GM18858 (cell line): ENCODE data around the gene ANXA2.
"Not testable (repeated sequence)": the region's sequence is repeated elsewhere in the genome, so short reads cannot be mapped to it uniquely, and the experiment has no call there.

Experiments
- ATAC-seq: cut with Tn5 transposase; IDR thresholded peaks from one replicate; pipeline ENCODE4 v1.9.1; 2021; ENCODE audit not compliant: unreplicated experiment

Gene ANXA2

GRCh38 chr15:60372227-60372626 lies 25.6 kb downstream of the ANXA2 start:
- ATAC-seq = no peak

GRCh38 chr15:60371175-60372051 lies 26.4 kb downstream of the ANXA2 start:
- no peak for ATAC-seq

DNA sequence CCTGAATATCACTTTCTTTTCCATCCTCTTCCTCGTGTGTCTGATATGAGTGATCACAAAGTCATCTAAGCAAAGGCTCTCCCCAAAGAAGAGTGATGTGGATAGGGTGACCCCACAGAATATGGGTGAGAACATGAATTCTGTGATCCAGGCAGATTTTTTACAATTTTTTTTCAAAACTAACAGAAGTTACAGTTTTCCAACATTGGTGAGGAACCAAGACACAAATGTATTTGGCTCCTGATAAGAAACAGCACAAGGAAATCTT lies 27.0 kb downstream of the ANXA2 start:
- ATAC-seq = no peak

GRCh38 chr15:60370105-60370868 lies 27.5 kb downstream of the ANXA2 start:
- ATAC-seq = no peak

DNA sequence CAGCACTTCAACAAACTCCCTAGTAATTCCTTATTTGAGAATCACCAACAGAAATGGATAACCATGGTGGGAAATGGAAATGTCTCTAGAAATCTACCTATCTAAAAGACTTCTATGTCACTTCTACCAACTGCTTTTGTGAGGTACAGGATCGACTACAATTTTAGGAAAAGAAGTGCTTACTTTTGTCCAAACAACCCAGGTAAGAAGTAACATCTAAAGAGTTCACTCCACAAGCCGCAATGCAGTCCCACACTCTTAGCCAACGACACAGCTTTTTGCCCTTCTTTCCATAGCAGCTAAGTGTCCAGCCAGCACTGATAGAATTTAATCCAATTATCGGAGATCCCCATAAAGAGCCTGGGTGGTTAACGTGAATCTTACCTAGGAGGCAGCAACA lies 28.1 kb downstream of the ANXA2 start:
- no peak for ATAC-seq

DNA sequence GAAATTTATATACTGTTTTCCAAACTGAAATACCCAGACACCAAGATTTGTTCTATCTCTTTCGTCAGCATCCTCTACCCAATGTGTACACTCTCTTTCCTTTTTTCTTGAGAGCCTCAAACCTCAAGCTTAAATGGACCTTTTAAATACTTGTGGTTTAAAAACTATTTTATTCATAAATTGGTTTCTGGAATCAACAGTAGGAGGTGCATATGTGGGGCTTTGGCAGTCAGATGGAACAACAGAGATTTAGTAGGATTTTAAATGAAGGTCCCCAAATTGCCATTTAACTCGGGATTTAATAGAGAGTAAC lies 33.2 kb downstream of the ANXA2 start:
- no peak for ATAC-seq

GRCh38 chr15:60363903-60364611 lies 33.7 kb downstream of the ANXA2 start:
- no peak for ATAC-seq

DNA sequence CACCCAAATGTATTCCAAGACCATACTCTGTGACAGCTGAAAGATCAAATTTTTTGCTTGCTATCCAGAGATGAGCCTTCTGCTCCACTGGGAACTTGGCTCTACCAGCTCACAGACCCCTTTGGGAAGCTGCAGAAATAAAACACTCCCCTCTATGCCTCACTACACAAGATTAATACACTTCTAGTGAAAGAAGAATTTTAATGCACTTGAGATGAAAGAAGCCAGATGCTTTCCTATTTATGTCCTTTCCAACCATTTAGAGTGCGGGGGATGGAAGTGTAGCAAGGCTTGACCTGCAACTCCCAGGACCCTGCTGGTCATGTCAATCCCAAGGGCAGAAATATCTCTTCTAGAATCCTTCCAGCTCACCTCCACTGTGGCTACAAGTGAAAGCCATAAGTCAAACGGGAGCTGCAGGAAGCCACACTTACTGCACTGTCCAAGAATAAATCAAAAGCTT lies 34.7 kb downstream of the ANXA2 start:
- ATAC-seq = no peak

DNA sequence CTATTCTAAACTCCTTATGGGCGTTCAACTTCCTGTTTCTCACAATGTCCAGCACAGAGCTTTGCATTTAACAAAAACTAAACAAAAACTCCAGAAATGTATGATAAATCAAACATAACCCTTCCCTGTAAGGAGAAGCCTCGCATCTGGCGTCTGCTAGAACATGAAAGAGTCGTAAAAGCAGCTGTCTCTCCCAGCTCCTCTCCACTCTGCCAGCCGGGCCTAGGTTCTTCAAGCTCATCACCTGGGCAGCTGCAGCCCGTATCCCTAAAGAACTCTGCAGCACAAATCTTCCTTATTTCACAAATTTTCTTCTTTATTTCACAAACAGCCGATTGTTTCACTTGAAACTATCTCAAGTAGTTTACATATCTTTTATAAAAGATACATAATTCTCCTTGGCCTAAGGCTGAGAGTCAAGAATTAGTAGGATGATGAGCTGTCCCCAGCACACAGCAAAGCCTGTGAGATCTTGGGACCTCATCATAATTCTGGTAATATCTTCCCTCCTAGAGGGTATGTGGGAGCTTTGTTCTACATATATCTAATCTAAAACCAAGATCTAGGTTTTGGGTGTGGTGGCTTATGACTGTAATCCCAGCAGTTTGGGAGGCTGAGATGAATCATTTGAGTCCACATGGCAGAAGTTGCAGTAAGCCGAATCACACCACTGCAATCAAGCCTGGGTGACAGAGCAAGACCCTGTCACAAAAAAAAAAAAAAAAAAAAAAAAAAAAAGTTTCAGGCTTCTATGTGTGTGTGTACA lies 35.3 kb downstream of the ANXA2 start:
- ATAC-seq = no peak

DNA sequence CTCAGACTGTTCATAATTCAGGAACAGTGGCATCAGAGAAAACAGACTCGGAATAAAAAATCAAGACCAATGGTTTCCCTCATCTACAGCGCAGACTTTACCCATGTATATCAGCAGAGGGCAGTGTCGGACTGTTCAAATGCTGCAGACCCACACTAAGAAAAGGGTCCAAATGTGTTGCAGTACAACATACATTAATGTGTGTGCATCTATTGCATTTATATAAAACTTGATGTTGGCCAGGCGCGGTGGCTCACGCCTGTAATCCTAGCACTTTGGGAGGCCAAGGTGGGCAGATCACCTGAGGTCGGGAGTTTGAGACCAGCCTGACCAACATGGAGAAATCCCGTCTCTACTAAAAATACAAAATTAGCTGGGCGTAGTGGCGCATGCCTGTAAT lies 38.0 kb downstream of the ANXA2 start:
- ATAC-seq = not testable (repeated sequence)

GRCh38 chr15:60358935-60359682 lies 38.7 kb downstream of the ANXA2 start:
- no peak for ATAC-seq

- no peak for ATAC-seq
Observed at GRCh38 chr15:60356832-60357231, 41.0 kb downstream of the ANXA2 start.

DNA sequence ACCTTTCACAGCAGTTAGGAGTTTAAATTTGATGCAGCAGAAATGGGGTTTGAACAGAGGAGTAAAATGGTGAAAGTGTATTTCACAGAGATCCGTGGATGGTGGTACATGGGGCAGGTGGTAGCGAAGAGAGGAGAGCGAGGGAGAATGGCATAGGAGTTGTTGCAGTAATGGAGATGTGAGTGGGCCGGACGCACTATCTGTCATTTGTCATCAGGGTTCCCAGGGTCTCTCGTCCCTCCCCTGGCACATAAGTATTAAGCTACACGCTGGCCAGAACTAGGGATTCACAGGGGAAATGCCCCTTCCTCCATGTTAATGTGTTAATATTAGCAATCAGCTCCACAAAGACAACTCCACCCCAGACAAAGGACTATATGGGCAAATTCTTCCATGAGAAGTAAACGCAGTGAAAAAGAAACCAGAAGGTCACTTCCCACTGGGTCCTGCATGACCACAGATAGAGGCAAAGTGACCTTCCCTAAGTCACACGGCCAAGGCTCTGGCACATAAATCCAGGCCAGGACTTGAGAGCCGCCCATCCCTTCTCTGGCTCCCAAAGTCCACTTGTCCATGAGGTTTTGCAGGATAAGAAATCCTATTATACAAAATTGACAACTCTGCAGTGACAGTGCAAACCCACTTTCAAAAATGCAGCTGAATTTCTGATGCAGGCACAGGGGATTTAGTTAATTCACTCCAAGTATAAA lies 42.5 kb downstream of the ANXA2 start:
- no peak for ATAC-seq

DNA sequence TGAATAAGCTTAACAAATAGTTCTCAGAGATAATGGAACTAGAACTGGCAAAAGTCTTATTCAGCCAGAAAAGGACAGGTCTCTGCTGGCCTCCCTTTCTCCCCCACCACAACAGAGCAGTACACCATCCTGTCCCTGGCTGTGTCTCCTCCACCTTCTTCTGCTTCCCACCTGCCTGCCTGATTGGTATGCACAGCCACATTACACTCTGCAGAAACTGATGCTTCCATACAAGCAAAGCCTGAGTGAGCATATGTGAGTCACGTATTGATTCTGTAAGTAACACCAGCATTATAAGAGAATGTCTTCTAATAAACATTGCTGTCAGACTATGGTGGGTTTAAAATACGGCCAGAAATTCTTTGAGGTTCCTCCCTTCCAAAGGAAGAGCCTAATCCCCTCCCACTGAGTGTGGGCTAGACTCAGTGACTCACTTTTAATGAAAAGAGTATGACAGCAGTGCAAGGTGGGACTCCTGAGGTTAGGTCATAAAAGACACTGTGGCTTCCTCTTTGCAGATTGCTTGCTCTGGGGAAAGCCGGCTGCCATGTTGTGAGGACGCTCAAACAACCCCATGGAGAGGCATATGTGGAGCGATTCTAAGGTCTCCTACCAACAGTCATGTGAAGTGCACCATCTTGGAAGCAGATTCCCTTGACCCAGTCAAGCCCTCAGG lies 44.4 kb downstream of the ANXA2 start:
- no peak for ATAC-seq

DNA sequence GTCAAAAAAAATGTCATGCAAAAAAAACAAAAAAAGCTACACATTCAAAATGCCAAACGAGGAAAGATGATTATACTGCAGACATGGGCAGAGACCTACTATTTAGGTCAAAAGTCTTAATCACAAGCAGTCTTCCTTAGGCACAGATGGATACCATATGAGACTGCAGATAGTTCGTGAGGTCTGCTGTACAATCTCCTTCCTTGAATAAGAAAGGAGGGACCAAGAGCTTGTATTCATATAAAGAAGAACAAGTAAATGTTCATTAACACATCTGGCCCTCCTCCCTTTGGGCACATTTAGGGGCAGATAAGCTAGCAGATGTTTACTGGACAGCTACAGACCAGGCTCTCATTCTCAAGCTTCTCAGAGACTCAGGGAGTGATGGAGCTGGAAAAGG lies 45.3 kb downstream of the ANXA2 start:
- ATAC-seq = no peak

- ATAC-seq = no peak
Observed at GRCh38 chr15:60351066-60351465, 46.7 kb downstream of the ANXA2 start.

GRCh38 chr15:60350108-60350507 lies 47.7 kb downstream of the ANXA2 start:
- no peak for ATAC-seq

GRCh38 chr15:60349589-60349988 lies 48.2 kb downstream of the ANXA2 start:
- ATAC-seq = no peak

GRCh38 chr15:60347480-60348049 lies 50.2 kb downstream of the ANXA2 start:
- ATAC-seq = no peak
